Measurements from ENCODE around the gene ADCK1.

DNA sequence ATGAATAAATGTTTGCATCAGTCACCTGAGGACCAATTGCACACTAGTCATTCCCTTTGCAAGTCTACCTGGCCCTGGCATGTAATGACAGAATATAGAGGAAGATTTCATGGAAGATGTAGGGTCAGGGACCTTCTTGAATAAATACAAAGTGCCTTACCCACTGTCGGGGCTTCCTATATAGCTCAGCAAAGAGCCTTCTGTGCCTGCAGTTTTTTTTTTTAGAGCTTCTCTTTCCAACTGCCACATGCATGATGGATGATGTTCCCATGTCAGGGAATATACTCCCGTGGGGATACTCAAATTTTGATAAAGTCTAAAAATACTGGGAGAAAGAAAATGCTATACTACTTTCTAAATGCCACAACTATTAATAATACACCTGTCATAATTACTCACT, 176.7 kb downstream of the ADCK1 start:
- TF ChIP-seq, protein P1, sequence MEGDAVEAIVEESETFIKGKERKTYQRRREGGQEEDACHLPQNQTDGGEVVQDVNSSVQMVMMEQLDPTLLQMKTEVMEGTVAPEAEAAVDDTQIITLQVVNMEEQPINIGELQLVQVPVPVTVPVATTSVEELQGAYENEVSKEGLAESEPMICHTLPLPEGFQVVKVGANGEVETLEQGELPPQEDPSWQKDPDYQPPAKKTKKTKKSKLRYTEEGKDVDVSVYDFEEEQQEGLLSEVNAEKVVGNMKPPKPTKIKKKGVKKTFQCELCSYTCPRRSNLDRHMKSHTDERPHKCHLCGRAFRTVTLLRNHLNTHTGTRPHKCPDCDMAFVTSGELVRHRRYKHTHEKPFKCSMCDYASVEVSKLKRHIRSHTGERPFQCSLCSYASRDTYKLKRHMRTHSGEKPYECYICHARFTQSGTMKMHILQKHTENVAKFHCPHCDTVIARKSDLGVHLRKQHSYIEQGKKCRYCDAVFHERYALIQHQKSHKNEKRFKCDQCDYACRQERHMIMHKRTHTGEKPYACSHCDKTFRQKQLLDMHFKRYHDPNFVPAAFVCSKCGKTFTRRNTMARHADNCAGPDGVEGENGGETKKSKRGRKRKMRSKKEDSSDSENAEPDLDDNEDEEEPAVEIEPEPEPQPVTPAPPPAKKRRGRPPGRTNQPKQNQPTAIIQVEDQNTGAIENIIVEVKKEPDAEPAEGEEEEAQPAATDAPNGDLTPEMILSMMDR (conservative IDR thresholded peaks at IDR 0.05): no peak
- no peak for TF ChIP-seq EZH2 (IDR thresholded peaks at IDR 0.05; ENCODE audit: low read depth)

Measured in PC-9 (cell line).